OCI-LY7 (cell line): ENCODE results near the gene RAB3GAP2. TPM values are rescaled to one million over a fixed set of nuclear protein-coding genes. Genes with fewer than 3 reads are reported as not detected.

Experiments used
- BruUV-seq: library from RNA; stranded (reverse); fragments of 400-500 nt; replicated peaks from 2 replicates; lab custom pipeline; 2021; lab: Mats Ljungman, UMichigan
- CTCF ChIA-PET: fragments of 300-600 bp; sonication (Branson Sonifier 250); formaldehyde crosslinking; loops from one replicate; lab custom pipeline; 2022; ENCODE audit warnings: antibody characterized with exemption; ENCODE audit not compliant: unreplicated experiment; lab: Charles Lee
- POLR2A ChIA-PET: fragments of 300-600 bp; sonication (Branson Sonifier 250); formaldehyde crosslinking; loops from one replicate; lab custom pipeline; 2022; ENCODE audit warnings: antibody characterized with exemption; lab: Charles Lee
- DNase-seq: peaks from one replicate; pipeline ENCODE4 v3.0.0-alpha.2; 2015; ENCODE audit warnings: low spot score
- H2AFZ ChIP-seq: fragments of 200-600 bp; sonication (generic), shearing (Covaris generic); 2 replicates; pipeline ENCODE4 v1.6.1; 2014; ENCODE audit warnings: mild to moderate bottlenecking, antibody characterized with exemption, low read length, moderate library complexity
- H3K27ac ChIP-seq: fragments of 200-600 bp; sonication (generic); 2 replicates; pipeline ENCODE4 v1.5.1; 2014; ENCODE audit warnings: mixed run types, low read depth, mild to moderate bottlenecking, moderate library complexity, low read length, inconsistent platforms; ENCODE audit not compliant: poor library complexity, severe bottlenecking
- H3K36me3 ChIP-seq: fragments of 200-600 bp; sonication (generic); 2 replicates; pipeline ENCODE4 v1.6.1; 2014; ENCODE audit warnings: mild to moderate bottlenecking, antibody characterized with exemption, low read length, moderate library complexity, mixed read lengths; ENCODE audit not compliant: insufficient read depth
- H3K4me1 ChIP-seq: fragments of 200-600 bp; sonication (generic); 2 replicates; pipeline ENCODE4 v1.5.1; 2014; ENCODE audit warnings: mild to moderate bottlenecking, low read length; ENCODE audit not compliant: insufficient read depth, poor library complexity, severe bottlenecking
- H3K4me2 ChIP-seq: fragments of 200-600 bp; sonication (generic); 2 replicates; pipeline ENCODE4 v1.6.1; 2014; ENCODE audit warnings: mild to moderate bottlenecking, low read length
- H3K4me3 ChIP-seq: fragments of 200-600 bp; sonication (generic); 2 replicates; pipeline ENCODE4 v1.5.1; 2014; ENCODE audit warnings: mild to moderate bottlenecking, low read depth, low read length; ENCODE audit not compliant: poor library complexity, severe bottlenecking
- H3K79me2 ChIP-seq: fragments of 200-600 bp; sonication (generic); 2 replicates; pipeline ENCODE4 v1.6.1; 2016; ENCODE audit warnings: low read depth, mild to moderate bottlenecking, low read length, moderate library complexity, mixed read lengths; ENCODE audit not compliant: insufficient read depth
- H3K9me2 ChIP-seq: fragments of 200-600 bp; sonication (generic); 2 replicates; pipeline ENCODE4 v1.6.1; 2016; ENCODE audit warnings: mild to moderate bottlenecking, low read length, mixed read lengths; ENCODE audit not compliant: insufficient read depth
- H3K9me3 ChIP-seq: fragments of 200-600 bp; sonication (generic); 2 replicates; pipeline ENCODE4 v1.6.1; 2014; ENCODE audit warnings: mild to moderate bottlenecking, mixed run types, low read length, mixed read lengths
- H4K20me1 ChIP-seq: fragments of 200-600 bp; sonication (generic); 2 replicates; pipeline ENCODE4 v1.6.1; 2014; ENCODE audit warnings: mild to moderate bottlenecking, antibody characterized with exemption, low read length, moderate library complexity, mixed read lengths; ENCODE audit not compliant: insufficient read depth
- CTCF ChIP-seq: fragments of 200-600 bp; sonication (generic); conservative IDR thresholded peaks from 2 replicates; pipeline ENCODE4 v1.5.1; 2014; ENCODE audit warnings: mild to moderate bottlenecking, antibody characterized with exemption, low read length, moderate library complexity, mixed read lengths
- EZH2phosphoT487 ChIP-seq: fragments of 200-600 bp; sonication (generic); IDR thresholded peaks from 2 replicates; pipeline ENCODE4 v1.6.1; 2018; ENCODE audit warnings: low read depth, borderline replicate concordance, mild to moderate bottlenecking, mixed run types, antibody characterized with exemption, low read length, moderate library complexity, mixed read lengths
- intact Hi-C: fragments of 100-400 bp; cut with micrococcal nuclease; formaldehyde crosslinking; loops from one replicate; pipeline ENCODE4 v1.10.0; 2022; ENCODE audit not compliant: unreplicated experiment
- total RNA-seq, 2 experiments: library from RNA; depleted of rRNA in 1 of 2; stranded (reverse); fragments of >200 nt in 1 of 2; shearing (Covaris generic) in 1 of 2; gene quantifications; 2 replicates each; pipeline ENCODE4 v1.2.3, GENCODE V29; 2014 to 2022

The RAB3GAP2 gene
- total RNA-seq, 2 experiments from 2014 or later, result 16.9 to 41.1 TPM

GRCh38 chr1:220151454-220151853, 120.8 kb downstream of the RAB3GAP2 start:
- Histone ChIP-seq H3K79me2 (no peaks in the 10 kb centered on the region), H3K9me3 (no peaks in the 10 kb centered on the region), H3K4me3 (no peak overlapping the region), H3K4me2 (no peak overlapping the region), H2AFZ (no peak overlapping the region), H3K36me3 (peaks cover 89% of the 10 kb centered on the region), H3K9me2 (no peaks in the 10 kb centered on the region), H4K20me1 (no peaks in the 10 kb centered on the region), H3K27ac (no peak overlapping the region), H3K4me1 (peaks cover 10% of the 10 kb centered on the region)
- no peak for DNase-seq
- no TSS peak for BruUV-seq
- intact Hi-C loops, result no loop called here
- no peak for TF ChIP-seq CTCF
- no peak for TF ChIP-seq EZH2phosphoT487
- ChIA-PET CTCF (no interaction called here), POLR2A (no interaction called here)

GRCh38 chr1:220149742-220150141, 122.5 kb downstream of the RAB3GAP2 start:
- DNase-seq, result no peak
- BruUV-seq, result no TSS peak
- Histone ChIP-seq H3K9me2 (no peaks in the 10 kb centered on the region), H2AFZ (no peak overlapping the region), H3K79me2 (no peaks in the 10 kb centered on the region), H3K9me3 (no peaks in the 10 kb centered on the region), H3K27ac (no peak overlapping the region), H3K4me3 (no peak overlapping the region), H3K4me2 (peak overlapping the region; percentile 20; the same call in 1 of the 2 replicates), H4K20me1 (no peaks in the 10 kb centered on the region), H3K4me1 (peaks cover 10% of the 10 kb centered on the region), H3K36me3 (peaks cover 91% of the 10 kb centered on the region)
- CTCF ChIA-PET, result no interaction called here
- intact Hi-C loops, result no loop called here
- TF ChIP-seq CTCF (no peak), EZH2phosphoT487 (no peak)
- POLR2A ChIA-PET, result interaction anchor here (0.7 to 1.3 kb wide), 8 partner anchors 8 to 354 kb away, joined by 3 to 9 read pairs (median 3); no protein-coding TSS in a partner anchor

GRCh38 chr1:220144051-220144450, 128.2 kb downstream of the RAB3GAP2 start:
- no peaks in the 10 kb centered on the region for H4K20me1 ChIP-seq
- H3K4me1 ChIP-seq, result no peaks in the 10 kb centered on the region
- CTCF ChIA-PET, result no interaction called here
- TF ChIP-seq EZH2phosphoT487 (no peak), CTCF (no peak)
- no peaks in the 10 kb centered on the region for H3K79me2 ChIP-seq
- no peak for DNase-seq
- intact Hi-C loops, result no loop called here
- BruUV-seq, result no TSS peak
- no peak overlapping the region for H2AFZ ChIP-seq
- no peak overlapping the region for H3K4me3 ChIP-seq
- no peaks in the 10 kb centered on the region for H3K9me2 ChIP-seq
- POLR2A ChIA-PET, result interaction anchor here (0.7 to 1.3 kb wide), 6 partner anchors 9 to 135 kb away, joined by 3 to 5 read pairs (median 3); no protein-coding TSS in a partner anchor
- no peak overlapping the region for H3K27ac ChIP-seq
- H3K4me2 ChIP-seq, result no peak overlapping the region
- H3K9me3 ChIP-seq, result no peaks in the 10 kb centered on the region
- H3K36me3 ChIP-seq, result peaks cover 89% of the 10 kb centered on the region
